HG03521 (cell line): Measurements from ENCODE around the gene RNF8.
A peak's percentile ranks its signal among the peaks of the same experiment; 100 is the strongest.
"Not testable (repeated sequence)": the region's sequence is repeated elsewhere in the genome, so short reads cannot be mapped to it uniquely, and the experiment has no call there.

Experiments
- ATAC-seq: cut with Tn5 transposase; IDR thresholded peaks from one replicate; pipeline ENCODE4 v1.9.1; 2021; ENCODE audit warnings: mild to moderate bottlenecking, moderate library complexity; ENCODE audit not compliant: unreplicated experiment

RNF8 gene, protein sequence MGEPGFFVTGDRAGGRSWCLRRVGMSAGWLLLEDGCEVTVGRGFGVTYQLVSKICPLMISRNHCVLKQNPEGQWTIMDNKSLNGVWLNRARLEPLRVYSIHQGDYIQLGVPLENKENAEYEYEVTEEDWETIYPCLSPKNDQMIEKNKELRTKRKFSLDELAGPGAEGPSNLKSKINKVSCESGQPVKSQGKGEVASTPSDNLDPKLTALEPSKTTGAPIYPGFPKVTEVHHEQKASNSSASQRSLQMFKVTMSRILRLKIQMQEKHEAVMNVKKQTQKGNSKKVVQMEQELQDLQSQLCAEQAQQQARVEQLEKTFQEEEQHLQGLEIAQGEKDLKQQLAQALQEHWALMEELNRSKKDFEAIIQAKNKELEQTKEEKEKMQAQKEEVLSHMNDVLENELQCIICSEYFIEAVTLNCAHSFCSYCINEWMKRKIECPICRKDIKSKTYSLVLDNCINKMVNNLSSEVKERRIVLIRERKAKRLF

DNA sequence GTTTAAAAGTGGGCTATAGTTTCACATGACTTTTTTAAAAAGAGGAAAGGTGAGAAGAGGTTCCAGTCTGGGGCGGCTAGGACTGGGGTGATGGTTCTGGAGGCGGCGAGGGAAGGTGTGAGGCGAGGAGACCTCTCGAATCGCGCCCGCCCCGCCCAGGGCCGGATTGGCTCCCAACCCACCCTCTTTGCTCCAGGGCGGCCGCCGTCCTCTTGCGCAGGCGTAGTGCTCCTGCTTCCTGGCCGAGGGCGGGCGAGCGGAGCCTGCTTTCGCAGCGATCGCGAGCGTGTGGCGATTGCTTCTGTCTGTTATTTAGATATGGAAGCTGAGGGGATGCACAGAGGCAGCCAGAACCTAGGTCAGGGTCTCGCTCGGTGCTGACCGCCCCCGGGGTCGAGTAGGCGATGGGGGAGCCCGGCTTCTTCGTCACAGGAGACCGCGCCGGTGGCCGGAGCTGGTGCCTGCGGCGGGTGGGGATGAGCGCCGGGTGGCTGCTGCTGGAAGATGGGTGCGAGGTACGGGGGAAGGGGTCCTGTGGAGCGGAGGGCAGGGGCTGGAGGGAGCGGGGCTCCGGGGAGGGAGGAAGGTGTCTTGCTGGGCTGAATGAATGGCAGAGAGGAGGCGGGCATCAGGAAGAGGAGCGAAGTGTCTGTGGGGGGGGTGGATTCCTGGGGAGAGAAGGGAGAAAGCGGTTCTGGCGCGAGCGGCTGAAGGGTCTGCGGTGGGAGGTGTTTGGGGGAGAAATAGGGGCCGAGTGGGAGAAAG is at the start of gene RNF8:
RNF8 (plus strand) TSS at position 223 of the 765 bp plus-strand sequence; CDS start at position 405, 182 bp downstream.
- ATAC-seq, result peak; percentile 87

DNA sequence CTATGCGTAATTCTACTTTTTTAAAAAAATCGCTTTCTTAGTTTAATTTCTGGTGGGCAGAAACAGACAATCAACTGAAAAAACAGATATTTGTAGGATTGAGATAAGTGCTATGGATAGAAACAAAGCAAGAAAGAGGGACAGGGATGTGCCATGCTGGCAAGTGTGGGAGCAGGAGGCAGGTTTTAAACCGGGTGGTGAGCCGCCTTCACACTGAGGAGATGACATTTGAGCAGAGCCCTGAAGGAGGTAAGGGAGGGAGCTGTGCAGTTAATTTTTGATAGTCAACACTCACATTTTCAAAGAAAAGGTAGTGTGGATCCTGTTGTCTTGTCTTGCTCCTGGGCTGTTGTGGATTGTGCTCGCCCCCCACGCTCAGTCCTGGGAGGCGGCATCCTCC is 49.0 kb upstream of the RNF8 start:
- ATAC-seq, result no peak

DNA sequence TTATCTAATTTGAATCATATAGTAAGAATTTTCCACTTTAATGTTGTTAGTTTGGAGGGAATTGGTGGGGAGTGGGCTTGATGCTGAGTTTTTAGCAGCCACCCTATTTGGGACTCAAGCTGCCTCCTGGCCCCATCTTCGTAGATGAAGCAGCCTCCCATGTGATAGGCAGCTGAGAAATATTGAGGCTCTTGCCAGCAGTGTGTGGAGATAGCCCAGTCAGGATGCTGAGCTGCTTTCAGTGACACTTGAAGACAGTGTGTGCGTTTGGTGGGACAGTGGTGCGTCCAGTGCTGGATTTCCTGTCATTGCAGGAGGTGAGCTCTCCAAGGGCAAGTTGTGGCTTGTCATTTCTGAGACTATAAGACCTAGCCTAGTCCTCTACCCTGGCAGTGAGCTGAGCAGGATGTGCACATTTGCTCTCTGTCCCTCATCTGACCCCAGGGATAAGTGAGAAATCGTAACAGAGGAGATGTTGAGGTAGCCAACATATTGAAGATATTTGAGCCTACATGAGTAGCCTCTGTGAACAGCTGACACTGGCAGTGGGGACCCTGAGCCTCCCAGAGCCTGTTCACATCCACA is 47.9 kb upstream of the RNF8 start:
- no peak for ATAC-seq

DNA sequence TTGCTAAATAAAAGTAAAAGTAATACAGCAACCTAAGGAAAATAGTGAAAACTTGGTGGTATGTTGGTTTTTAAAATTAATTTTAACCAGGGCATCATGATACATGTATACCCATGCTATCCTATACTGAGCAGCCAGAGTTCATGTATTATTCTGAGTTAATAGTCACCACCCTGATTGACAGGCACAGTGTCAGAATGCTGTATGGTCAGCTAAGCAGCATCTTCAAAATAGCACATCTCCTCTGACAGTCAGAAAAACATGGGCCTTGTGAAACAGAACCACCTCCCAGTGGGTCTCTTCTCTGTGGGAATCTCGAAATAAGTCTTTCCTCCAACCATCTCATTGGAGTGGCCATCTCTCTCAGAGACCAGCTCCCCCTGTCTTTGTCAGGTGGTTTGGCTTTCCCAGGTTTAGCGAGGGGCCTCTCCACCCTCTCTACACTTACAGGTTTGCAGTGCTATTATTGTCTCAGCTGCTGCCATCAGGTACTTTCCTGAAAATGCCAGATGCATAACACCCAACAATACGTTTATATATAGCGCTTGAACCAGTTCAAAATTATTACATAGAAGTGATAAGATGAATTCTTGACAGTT is 47.1 kb upstream of the RNF8 start:
- ATAC-seq, result no peak

DNA sequence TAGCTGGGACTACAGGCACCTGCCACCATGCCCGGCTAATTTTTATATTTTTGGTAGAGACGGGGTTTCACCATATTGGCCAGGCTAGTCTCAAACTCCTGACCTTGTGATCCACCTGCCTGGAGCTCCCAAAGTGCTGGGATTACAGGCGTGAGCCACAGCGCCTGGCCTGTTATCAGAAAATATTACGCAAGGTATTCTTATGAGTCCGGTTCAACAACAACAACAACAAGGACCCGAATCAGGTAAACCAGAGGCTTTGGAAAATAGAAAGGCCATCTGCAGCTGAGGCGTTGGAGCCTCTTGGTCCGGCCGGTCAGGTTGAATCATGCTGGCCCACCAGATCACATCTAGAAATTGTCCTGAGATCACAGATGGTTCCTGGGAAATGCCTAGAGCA is 46.3 kb upstream of the RNF8 start:
- ATAC-seq, result not testable (repeated sequence)

DNA sequence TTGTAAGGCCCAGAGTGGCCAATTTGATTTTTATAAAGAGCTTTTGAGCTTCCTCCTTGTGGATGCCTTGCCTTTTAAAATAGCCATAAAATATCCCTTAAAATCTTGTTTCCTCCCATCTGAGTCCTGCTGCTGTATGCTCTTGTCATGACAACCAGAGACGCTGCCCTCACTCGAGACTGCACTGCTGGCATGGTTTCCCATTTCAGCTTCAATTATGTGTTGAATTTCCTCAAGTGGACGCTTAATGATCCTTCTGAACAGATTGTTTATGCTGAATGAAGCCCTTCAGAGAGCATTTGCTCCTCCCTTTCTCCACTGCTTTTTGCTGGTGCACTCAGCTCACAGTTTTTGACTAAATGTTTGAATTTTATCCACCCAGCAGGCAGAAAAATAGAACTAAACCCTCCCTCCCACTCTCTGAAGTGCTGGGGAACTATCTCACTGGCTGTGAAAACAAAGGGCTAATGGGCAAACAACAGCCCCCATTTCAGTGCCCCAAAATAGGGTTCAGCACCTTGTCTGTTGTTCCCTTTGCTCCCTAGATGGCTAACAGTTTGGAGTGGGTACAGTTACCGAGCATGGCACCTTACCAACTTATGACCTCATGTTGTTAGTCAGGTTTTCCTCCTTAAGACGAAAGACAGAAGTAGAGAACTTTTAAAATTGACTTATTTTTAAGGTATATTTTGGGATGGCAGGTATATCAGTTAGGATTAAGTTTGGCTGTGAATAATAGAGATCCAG is 45.5 kb upstream of the RNF8 start:
- ATAC-seq, result no peak

DNA sequence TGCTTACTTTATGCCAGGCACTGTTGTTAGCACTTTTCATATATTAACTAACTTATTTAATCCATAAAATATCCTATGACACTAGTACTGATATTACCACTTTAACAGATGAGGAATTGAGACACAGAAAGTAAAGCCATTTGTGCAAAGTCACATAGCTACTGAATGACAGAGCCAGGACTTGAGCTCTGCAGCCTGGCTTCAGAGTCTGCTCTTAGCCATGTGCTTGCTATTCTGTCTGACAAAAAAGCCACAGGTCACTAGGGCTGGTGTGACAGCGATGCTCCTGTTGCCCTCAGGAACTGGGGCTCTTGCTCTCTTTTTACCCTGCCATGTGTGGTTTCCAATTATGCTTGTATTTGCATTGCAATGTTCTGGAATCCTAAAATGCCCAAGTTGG is 44.7 kb upstream of the RNF8 start:
- ATAC-seq, result no peak

DNA sequence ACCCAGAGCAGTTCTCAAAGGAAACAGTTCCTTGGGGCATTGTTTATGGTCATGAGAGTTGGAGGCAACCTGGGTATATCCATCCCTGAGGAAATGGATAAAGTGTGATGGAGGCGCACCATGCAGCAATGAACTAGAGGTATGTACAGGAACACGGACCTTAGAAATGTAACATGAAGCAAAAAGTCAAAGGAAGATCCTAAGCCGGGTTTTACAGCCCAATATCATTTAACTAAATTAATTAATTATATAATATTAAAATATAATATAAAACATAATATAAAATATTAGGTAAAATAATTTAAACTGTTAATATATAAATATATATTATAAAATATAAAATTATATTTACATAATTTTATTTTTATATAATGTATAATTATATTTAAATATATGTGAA is 44.1 kb upstream of the RNF8 start:
- ATAC-seq, result no peak

DNA sequence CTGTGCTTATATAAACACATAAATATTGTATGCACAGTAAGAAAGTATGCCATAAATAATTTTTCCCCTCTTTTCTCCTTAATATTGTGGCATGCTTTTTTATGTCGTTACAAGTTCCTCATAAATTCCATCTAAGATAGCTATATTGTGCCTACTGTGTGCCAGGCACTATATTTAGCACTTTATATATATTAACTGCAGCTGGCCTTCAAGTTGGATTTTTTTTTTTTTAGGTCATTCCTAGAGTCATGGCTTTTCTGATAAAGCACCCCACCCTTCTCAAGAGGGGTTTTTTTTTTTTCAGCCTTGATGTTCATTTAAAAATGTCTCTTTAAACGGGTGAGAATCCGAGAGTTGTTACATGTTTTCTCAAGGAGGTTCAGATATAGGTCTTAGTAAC is 42.8 kb upstream of the RNF8 start:
- ATAC-seq, result no peak

DNA sequence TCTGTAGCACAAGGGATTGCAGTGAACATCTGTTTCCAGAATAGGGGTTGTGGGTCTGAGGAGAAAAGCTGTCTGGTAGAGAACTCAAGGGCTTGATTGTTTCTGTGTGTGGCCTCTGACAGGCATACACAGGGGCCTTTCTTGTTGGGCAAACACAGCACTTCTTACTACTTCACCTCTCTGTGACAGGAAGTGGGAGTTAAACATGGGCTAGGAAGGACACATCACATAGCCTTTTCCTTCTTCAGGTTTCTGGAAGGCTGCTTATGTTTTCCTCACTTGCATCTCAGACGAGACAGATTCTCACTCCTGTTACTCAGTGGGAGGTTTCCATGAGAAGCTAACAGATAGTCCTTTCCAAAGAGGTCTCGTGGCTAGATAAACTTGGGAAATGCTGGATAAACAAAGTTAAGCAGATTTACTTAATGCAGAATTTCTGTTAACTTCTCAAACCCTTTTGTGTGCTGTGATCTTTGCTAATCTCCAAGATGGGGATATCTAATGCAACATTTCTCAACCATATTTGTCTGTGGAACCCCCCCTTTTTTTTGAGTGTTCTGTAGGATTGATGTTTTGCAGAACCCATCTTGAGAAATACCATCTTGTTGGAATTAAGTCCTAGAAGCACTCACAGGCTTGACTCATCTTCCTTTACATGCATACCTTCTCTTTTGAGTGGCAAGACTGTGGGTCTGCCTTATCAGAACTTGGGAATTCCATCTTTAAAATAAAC is 41.9 kb upstream of the RNF8 start:
- no peak for ATAC-seq

DNA sequence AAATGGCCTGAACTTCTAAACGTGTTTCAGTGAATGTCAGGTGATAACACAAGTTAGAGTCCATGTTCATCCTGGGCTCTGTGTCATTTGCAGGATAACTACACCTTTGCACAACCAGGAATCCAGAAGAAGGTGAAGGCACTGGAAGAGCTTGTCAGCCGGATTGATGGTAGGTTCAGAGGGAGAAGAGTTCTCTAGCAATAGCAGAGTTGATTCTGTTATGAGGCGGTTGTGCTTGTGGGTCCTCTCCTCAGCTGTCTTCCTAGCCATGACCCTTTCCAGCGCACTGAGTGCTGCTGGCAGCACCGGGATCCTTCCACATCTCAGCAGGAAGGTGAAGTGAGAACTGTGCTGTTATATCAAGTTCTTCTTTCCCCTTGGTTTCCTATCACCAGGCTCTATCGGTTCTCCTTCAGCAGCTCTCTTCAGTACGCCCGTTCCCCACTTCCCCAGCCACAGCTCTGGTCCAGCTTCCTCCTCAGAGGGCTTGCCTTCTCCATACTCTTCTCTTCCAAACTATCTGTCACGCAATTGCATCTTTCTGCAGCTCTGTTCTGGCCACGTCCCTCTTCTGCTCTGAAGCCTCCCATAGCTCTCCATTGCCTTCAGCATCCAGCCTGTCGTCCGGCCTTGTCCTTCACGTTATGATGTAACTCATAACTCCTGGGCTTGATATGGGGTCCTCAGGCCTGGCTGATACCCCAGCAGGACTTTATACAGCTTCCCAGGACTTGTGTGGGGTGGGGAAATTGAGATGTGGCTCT is 39.9 kb upstream of the RNF8 start:
- ATAC-seq, result no peak

DNA sequence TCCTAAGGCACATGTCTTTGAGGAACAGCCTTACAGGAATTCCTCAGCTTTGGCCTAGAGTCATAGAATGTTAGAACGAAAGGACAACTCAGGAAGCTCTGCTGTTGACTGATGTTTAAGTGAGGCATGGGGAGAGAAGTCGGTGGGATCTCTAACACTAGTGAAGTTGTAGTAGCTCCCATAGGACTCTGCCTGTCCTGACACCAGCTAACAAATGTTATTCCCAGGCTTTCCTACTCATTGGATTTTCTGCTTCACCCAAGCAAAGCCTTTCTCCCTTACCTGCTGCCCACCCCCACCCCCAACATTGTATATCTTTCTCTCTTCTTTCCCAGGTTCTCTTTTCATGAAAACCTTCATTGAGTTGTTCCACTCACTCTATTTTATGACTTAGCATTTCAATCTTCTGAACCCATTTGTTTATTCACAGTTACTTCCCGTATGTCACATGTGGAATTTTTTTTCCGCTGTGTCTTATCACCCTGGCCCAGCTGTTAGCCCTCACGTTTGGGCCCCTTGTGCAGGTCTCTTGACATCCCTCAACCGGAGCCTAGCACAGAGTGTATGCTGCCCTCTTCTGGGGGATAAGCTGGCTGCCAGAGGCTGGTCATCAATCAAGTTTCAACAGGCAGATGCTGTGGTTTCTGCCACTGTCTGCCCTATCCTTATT is 39.2 kb upstream of the RNF8 start:
- no peak for ATAC-seq

DNA sequence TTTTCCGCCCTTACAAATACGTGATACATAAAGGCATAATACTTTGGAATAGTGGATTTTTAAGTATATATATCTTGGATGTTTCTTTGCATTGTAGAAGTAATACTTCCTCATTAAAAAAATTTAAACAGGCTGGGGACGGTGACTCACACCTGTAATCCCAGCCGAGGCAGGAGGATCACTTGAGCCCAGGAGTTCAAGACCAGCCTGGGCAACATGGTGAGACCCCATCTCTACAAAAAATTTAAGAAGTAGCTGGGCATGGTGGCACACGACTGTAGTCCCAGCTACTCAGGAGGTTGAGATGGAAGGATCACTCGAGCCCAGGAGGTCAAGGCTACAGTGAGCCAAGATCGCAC is 38.6 kb upstream of the RNF8 start:
- ATAC-seq, result no peak

DNA sequence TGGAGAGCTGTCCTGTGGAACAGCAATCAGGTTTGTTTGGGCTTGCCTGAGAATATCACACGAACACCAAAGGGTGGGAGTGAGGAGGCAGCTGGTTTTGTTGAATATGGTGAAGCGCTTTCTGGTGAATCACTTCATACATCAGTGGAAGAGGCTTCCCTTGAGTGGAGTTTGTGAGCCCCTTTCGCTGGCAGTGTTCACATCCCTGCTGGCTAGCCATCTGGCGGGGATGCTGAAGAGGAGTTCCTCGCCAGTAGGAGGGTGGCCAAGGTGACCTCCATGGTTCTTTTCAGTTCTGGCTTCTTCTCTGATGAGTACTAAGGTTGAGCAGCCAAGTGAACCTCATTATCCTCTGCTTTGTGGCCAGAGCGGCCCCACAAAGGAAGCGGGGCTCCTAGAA is 37.7 kb upstream of the RNF8 start:
- no peak for ATAC-seq

DNA sequence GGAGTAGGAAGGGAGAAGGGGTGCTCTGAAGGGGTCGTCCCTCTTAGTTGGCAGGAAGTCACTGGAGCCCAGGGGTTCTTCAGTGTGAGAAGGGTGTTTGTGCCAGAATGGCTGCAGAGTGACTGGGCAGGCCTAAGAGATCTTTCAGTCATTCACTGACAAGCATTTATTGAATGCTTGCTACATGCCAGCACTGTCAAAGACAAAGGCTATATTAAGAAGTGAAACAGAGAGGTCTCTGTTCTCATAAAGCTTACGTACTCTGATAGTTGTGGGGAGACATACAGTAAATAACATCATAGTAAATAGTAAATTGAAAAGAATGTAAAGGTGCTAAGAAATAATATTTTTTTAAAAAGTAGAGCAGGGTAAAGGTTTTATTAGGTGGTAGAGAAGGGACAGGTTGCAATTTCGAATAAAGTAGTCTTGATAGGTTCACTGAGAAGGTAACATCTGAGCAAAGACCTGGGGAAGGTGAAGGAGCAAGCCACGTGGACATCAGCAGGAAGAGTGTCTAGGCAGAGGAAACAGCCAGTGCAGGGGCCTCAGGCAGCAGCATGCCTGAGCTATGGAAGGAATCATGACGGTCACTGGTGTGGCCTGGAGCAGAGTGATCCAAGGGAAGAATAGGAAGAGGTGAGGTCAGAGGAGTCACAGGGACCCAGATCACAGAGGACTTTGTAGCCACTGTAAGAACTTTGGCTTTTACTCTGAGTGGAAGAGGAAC is 36.3 kb upstream of the RNF8 start:
- no peak for ATAC-seq

DNA sequence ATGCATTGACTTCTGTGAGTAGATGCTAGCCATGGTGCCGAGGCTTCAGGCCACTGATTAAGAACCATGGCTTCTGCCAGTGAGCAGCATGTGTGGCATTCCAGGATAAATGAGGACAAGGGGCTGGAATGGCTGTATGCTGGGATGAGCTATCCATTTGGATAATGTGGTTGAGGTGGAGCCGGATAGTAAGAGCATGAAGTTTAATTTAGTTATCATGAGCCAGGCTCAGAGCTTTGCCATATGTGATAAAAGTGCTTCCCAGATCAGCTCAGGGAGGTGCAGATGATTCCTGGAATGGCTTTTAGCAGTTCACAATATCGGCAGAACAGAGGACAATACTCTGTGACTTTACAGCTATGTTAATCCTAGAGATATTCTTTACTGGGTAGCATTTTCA is 34.6 kb upstream of the RNF8 start:
- ATAC-seq, result no peak

DNA sequence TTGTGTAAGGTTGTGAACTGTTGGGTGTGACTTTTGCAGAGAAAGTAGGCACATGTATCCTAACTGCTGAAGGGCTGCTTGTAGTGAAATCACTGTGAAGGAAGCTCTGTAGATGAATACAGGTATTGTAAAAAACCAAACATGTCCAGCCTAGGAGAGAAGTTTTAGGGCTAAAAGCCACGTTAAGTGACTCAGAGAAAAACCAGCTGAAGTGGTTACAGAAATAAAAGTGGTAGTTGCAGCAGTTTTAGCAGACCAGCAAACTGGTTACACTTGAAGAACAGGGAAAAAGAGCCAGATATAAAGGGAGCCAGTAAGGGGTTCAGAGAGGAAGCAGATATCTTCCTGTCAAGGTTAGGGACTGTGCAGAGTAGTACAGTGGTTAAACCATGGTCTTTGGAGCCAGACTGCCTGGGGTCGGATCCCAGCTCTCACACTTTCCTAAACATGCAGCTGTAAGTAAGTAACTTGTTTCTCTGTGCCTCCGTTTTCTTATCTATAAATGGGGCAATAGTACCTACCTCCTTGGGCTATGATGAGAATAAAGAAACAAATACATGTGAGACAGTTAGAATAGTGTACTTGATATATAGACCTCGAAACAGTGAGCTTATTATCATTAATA is 33.8 kb upstream of the RNF8 start:
- ATAC-seq, result no peak

DNA sequence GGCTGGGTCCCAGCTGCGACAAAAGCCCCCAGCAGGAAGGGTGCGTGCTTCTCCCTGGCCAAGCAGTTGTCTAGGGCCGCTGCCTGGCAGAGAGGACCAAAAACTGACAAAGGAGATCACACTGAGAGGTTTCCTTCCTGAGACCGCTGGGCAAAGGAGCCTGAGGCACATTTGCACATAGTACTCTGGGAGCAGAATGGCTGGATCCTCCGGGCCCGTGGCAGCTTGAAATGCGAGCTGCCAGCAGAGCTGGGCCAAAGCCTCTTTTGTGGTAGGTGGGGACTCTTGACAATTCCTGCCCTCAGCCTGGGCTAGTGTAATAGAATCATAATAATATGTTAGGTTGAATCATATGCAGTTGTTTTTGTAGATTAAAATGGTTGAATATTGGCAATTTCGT is 33.1 kb upstream of the RNF8 start:
- ATAC-seq, result no peak
